HL-60 (cell line): ENCODE results near the gene NFIA.

Experiments
- CTCF ChIP-seq: IDR thresholded peaks from one replicate; pipeline ENCODE4 v1.5.1; 2011; ENCODE audit warnings: low read length, control low read depth, inconsistent platforms; ENCODE audit not compliant: insufficient read depth
- POLR2AphosphoS5 ChIP-seq: IDR thresholded peaks from 2 replicates; pipeline ENCODE4 v1.6.1; 2012; ENCODE audit warnings: low read depth
- REST ChIP-seq: IDR thresholded peaks from 2 replicates; pipeline ENCODE4 v1.6.1; 2012; ENCODE audit warnings: low read depth; ENCODE audit not compliant: insufficient replicate concordance

GRCh38 chr1:61097317-61097716 lies 15.0 kb downstream of the NFIA start:
- TF ChIP-seq REST (no peak), CTCF (no peak), POLR2AphosphoS5 (no peak)
